GM19468 (cell line): ENCODE results near the gene BRD7.

Source experiments
- ATAC-seq: cut with Tn5 transposase; IDR thresholded peaks from one replicate; pipeline ENCODE4 v1.9.1; 2021; ENCODE audit warnings: mild to moderate bottlenecking, moderate library complexity, moderate number of reproducible peaks; ENCODE audit not compliant: unreplicated experiment; ENCODE audit errors: extremely low read depth

Gene BRD7

GRCh38 chr16:50293994-50294855 is 74.6 kb downstream of the BRD7 start:
- no peak for ATAC-seq

DNA sequence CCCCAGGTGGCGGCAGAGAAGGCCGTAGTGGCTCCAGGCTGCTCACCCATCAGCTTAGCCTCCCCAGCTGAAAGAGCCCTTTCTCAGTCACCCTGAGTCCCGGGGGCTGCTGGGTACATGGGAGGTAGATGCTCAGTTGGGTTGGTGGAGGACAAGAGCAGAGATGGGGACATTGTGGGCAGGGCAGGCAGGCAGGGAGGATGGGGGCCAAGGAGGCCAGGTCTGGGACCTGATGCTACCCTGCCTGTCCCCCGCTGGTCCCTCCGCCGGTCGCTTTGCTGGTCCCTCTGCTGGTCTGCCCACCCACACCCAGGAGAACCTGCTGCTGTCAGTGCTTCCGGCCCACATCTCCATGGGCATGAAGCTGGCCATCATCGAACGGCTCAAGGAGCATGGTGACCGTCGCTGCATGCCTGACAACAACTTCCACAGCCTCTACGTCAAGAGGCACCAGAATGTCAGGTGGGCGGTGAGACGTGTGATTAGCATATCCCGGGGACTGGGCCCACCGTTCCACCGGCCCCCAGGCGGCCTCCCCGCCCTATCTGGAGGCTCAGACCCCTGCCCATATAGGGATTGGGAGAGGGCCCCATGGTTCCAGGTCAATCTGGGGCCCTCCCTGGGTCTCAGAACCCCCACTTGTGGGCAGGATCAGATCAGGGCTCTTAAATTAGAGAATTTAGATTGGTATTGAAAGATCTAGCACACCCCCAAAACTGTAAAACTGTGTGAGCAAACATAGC is 75.6 kb downstream of the BRD7 start:
- no peak for ATAC-seq

- ATAC-seq: no peak
These were observed 76.2 kb downstream of the BRD7 start for GRCh38 chr16:50292566-50292948.

DNA sequence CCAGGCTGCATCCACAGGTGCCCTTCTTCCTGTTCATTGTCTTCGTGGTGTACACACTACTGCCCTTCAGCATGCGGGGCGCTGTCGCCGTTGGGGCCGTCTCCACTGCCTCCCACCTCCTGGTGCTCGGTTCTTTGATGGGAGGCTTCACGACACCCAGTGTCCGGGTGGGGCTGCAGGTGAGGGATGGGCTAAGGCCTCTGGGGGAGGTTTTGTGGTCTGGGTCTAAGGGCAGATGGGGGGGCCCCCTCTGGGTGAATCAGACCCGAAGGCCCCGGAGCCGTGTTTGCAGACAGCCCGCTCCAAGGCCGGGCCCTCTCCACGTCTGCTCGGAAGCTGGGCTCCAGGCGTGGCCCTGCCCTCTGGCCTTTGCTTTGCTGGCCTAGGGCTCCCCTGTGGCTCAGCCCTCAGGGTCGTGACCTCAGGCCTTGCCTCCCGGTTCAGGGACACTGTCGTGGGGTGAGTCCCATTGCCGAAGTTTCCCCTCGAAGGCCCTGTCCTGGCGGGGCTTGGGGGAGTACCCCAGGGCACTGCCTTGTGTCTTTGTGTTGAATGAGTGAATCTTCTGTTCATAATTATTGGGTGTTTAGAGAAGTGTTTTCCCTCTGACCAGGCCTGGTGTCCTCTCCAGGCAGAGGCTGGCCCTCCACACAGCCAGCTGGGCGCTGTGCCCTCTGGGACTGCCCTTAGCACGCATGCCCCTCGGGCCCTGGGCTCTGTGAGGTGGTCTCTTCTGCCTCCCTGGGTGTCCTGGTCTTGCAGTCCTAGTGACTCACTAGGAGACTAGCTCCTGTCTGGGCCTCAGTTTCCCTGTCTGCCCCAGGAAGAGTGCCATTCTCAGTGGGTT is 76.8 kb downstream of the BRD7 start:
- ATAC-seq: no peak

GRCh38 chr16:50290856-50291255 is 77.9 kb downstream of the BRD7 start:
- no peak for ATAC-seq

DNA sequence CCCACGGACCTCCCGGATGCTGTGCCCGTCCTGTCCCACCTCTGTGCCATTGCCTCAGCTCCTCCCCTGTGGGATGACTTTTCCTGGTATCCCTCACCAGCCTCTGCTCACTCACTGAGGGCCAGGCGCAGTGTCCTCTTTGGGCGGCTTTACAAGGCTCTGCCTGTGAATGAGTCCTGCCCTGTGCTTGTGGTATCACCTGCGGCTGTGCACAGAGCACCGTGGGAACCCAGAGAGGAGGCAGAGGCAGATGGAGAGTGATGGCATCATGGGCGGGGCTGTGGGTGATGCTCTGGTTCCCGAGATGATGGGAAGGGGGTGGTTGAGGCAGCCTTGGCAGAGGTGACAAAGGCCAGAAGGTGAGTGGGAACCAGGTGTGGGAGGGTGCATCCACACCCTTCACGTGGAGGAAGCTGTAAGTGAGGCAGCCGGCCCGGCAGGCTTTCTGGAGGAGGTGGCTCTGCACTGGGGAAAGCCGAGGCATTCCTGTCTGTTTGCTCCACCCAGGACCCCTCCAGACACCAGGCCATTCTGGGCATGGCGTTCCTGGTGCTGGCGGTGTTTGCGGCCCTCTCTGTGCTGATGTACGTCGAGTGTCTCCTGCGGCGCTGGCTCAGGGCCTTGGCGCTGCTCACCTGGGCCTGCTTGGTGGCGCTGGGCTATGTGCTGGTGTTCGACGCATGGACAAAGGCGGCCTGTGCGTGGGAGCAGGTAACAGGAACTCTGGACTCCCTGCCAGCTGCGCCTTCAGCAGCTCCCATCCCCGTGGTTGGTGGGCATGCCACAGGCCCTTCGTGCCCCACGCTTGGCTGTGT is 78.6 kb downstream of the BRD7 start:
- ATAC-seq: no peak

DNA sequence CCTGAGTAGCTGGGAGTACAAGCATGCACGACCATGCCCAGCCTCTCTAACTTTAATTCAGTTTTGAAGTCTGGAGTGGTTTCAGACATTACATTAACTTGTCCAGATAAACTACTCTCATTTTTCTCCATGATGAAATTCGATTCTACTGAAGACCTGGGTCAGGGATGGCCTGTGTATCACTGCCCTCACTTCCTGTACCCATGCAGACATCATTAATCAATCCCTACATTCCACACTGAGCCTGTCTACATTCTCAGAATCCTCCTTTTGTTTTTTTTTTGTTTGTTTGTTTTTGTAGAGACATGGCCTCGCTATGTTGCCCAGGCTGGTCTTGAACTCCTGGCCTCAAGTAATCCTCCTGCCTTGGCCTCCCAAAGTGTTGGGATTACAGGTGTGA is 79.9 kb downstream of the BRD7 start:
- no peak for ATAC-seq

DNA sequence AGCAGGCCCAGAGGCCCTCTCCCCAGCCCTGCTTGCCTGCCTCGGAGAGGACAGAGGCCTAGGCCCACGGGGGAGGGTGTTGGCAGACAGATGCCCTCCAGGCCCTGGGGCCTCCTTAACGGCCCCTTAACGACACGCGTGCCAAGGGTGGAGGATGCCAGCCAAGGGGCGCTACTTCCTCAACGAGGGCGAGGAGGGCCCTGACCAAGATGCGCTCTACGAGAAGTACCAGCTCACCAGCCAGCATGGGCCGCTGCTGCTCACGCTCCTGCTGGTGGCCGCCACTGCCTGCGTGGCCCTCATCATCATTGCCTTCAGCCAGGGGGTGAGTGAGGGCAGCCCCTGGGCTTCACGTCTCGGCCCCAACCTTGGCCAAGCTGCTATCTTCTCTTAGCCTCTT is 80.8 kb downstream of the BRD7 start:
- ATAC-seq: no peak

GRCh38 chr16:50286681-50287080 is 82.1 kb downstream of the BRD7 start:
- ATAC-seq: no peak

- no peak for ATAC-seq
These were observed 83.3 kb downstream of the BRD7 start for GRCh38 chr16:50285406-50286003.

DNA sequence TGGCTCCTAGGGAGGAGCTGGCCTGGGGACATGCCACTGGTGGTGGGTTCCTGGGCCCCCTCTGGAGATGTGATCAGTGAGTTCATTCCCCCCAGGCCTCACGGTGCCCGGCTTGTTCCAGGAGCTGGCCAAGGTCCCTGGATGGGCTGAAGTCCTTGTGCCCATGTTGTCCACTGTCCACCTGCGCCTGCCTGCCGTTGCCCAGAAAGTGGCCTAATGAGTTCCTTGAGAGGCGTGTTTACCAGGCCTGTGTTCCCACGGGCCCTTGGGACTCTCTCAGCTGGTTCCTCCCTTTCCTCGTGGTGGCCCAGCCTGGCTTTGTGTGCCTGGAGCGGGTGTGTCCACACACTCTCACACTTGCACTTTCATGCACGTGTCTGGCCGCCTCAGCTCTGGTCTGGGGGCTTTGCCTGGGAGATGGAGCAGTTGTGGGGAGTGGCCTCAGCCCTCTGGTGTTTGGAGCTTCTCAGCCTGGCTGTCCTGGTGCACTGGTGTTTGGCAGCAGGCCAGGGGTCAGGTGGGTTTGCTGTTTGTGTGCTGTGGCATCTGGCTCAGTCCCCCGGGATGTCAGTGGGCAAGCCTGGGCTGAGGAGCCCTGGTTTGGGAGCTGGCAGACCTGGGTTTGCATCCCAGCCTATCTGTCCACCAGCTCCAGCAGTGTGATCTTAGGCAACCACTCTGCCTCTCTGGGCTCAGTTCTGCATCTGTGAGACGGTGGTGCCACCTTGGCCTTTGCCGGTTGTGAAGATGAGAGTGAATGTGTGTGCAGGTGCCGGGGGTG is 84.5 kb downstream of the BRD7 start:
- no peak for ATAC-seq

DNA sequence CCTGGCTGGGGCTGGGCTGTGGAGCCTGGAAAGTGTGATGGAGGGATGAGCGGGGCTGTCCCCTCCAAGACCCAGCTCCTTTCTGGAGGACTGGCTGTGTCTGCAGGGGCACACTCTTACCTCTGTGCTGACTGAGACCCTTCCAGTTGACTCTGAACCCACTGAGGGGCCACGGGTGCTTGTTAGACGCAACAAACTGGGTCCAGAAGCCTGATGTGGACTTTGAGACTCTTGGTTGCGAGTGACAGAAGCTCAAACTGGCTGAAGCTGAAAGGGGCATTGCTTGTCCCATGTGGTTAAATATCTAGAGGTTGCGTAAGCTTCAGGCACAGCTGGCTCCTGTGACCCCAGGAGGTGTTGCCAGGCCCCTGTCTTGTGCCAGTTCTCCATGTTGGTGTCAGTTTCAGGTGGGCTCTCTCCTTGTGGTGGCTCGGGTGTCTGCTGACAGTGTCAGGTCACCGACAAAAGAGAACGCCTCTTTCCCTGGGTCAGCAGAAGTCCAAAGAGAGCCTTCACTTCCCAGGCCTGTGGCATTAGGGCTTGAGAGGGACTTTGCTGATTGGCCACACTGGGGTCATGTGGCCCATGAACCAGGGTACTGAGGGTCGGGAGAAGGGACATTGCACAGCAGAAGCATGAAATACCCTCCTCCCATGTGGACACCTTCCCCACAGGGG is 85.7 kb downstream of the BRD7 start:
- ATAC-seq: no peak

GRCh38 chr16:50282010-50282538 is 86.7 kb downstream of the BRD7 start:
- peak; percentile 96 for ATAC-seq

- no peak for ATAC-seq
These were observed 87.3 kb downstream of the BRD7 start for GRCh38 chr16:50281391-50282009.

DNA sequence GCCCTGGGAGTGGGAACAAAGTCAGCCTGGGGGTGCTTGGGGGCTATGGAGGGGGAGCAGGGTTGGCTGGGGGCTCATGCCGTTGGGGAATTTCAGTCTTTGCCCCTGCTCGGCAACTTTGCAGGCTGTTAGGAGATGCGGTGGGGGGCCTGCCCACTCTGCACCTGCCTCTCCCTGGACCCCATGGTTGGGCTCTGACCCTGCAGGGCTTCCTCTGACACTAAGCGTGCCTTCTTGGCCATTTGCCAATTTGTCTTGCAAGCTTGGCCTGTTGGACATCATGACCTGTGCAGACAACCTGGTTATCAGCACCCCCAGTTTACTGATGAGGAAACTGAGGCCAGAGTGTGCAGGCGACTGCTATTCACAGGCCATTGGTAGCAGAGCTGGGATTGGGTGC is 87.9 kb downstream of the BRD7 start:
- ATAC-seq: no peak

DNA sequence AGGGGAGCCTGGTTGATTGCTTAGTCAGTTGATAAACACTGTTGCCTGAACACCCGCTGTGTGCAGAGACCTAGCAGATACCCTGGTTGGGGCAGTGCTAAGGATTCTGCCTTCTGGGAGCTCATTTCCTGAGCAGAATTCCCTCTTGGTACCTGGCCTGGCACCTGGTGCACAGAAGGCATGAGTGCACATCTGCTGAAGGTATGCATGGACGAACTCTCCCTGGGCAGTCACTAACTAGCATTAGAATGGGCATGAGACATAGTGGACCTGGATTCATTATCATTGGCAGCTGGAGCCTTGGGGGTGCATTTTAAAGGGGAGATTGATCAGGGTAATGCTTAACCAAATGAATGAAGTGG is 89.3 kb downstream of the BRD7 start:
- no peak for ATAC-seq

DNA sequence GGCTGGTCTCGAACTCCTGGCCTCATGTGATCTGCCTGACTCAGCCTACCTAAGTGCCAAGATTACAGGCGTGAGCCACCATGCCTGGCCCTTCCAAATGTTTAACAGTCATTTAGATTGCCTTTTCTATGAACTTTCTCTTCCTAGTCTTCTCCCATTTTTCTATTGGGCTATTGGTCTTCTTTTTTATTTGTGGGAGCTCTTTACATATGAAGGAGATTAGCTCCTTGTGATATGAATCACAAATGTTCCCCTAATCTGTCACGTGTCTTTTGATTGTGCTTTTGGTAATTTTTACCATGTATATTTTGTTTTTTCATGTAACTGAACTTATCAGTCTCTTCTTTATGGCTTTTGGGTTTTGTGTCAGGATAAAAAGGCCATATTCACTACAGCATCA is 90.5 kb downstream of the BRD7 start:
- no peak for ATAC-seq
